ENCODE measurements around the gene SRBD1.

- TF ChIP-seq CTCF (IDR thresholded peaks at IDR 0.05): no peak
- TF ChIP-seq EP300 (IDR thresholded peaks at IDR 0.05): no peak
- TF ChIP-seq POLR2A (IDR thresholded peaks at IDR 0.05): no peak
Observed at GRCh38 chr2:45524016-45524415, 87.1 kb downstream of the SRBD1 start.
